Upper lobe of left lung (tissue), 6 donors: ENCODE results near the gene E2F8. TPM values are rescaled to one million over a fixed set of nuclear protein-coding genes. Genes with fewer than 3 reads are reported as not detected.

Experiments used
- ATAC-seq, 2 donors: fragments of 200-7000 bp; cut with Tn5 transposase; one replicate each; pipeline ENCODE4 v1.9.1; 2022; ENCODE audit warnings: mild to moderate bottlenecking in 2 of 2, moderate library complexity in 2 of 2; ENCODE audit not compliant: low FRiP score in 2 of 2
- DNase-seq, 2 donors: peaks; one replicate each; pipeline ENCODE4 v3.0.0-alpha.2; 2019 to 2020
- H3K27ac ChIP-seq, 4 donors: fragments of 200-600 bp; sonication (generic); one replicate each; pipeline ENCODE4 v1.5.1; 2016 to 2019
- H3K27me3 ChIP-seq, 4 donors: fragments of 200-600 bp; sonication (generic); one replicate each; pipeline ENCODE4 v1.5.1; 2017 to 2019
- H3K36me3 ChIP-seq, 4 donors: fragments of 200-600 bp; sonication (generic); one replicate each; pipeline ENCODE4 v1.5.1; 2016 to 2019
- H3K4me1 ChIP-seq, 4 donors: fragments of 200-600 bp; sonication (generic); one replicate each; pipeline ENCODE4 v1.5.1; 2018 to 2019
- H3K4me3 ChIP-seq, 4 donors: fragments of 200-600 bp; sonication (generic); one replicate each; pipeline ENCODE4 v1.5.1; 2017 to 2019; ENCODE audit warnings: mild to moderate bottlenecking in 2 of 4, moderate library complexity in 1 of 4
- H3K9me3 ChIP-seq, 4 donors: fragments of 200-600 bp; sonication (generic); one replicate each; pipeline ENCODE4 v1.5.1; 2018 to 2019
- EP300 ChIP-seq, 4 donors: sonication (generic); formaldehyde crosslinking; IDR thresholded peaks; one replicate each; pipeline ENCODE4 v1.5.1; 2017; ENCODE audit warnings: antibody characterized with exemption in 4 of 4, control low read depth in 2 of 4
- POLR2A ChIP-seq, 4 donors: fragments of 450-650 bp; IDR thresholded peaks; one replicate each; pipeline ENCODE4 v1.5.1; 2016 to 2017; ENCODE audit warnings: antibody characterized with exemption in 4 of 4, mild to moderate bottlenecking in 2 of 4
- POLR2AphosphoS5 ChIP-seq, 2 donors: sonication (generic); formaldehyde crosslinking; IDR thresholded peaks; one replicate each; pipeline ENCODE4 v1.5.1; 2017; ENCODE audit warnings: antibody characterized with exemption in 2 of 2
- WGBS, 2 donors: methylation state at CpG; one replicate each; pipeline ENCODE4 v1.1.5; 2017 to 2018; 5-methylcytosine and 5-hydroxymethylcytosine counted together
- total RNA-seq, 6 donors: library from RNA; depleted of rRNA in 4 of 6; stranded (reverse); fragments of >200 nt in 4 of 6; gene quantifications; one replicate each; pipeline versions ENCODE4 v1.1.0 to v1.2.1, GENCODE V29; 2016 to 2021
- TF ChIP-seq, protein P1 (sequence below), 6 experiments: fragments of 450-650 bp in 4 of 6; fragments of 200-600 bp in 2 of 6; sonication (generic) in 2 of 6; IDR thresholded peaks; one replicate each; pipeline ENCODE4 v1.5.1; 2016 to 2019; ENCODE audit warnings: antibody characterized with exemption in 6 of 6
- donor health status: DM: no; HTN: no; CAD: no; lungs with moderate emphysema.
- donor health status: DM: no; HTN: yes; CAD: no; lungs with severe emphysema.

Gene E2F8
- total RNA-seq, 6 donors from 2014 or later: 0.40 to 1.6 (median 1.1) TPM

DNA sequence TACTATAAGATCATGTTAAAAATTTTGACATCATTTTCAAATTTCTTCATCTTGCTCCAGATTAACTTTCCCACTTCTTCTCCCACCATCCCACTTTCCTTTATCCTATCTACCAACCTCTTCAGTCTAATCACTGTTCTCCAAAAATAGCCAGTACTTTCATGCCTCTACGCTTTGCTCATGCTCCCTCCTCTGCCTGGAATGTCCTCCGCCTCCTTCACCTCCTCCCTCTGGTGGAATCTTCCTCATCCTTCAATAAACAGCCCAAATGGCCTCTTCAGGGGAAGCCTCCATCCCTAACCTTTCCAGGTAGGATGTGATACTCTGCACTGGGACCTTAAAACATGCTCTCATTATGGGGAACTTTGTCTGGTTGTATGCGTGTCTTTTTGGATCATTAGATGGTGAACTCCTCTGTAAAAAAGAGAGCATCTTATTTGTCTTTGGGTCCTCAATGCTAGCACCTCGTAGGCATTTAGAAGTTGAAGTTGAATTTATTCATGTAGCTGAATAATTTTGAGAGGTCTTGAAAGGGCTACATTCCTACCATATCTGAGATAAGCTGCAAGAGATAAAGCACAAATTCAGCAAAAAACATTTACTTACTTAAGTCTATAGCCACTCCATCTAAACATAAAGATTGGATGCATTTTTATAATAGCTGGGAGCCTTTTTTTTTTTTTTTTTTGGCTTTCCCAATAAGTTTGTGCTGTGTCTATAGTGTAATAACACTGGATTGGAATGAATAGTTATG lies 31.0 kb downstream of the E2F8 start:
- Histone ChIP-seq H3K4me3 (no peak overlapping the region), H3K27ac (no peak overlapping the region), H3K4me1 (no peaks in the 10 kb centered on the region), H3K27me3 (no peaks in the 10 kb centered on the region), H3K9me3 (no peaks in the 10 kb centered on the region), H3K36me3 (no peaks in the 10 kb centered on the region)
- DNase-seq (no peak), ATAC-seq (no peak)
- WGBS, 2 donors: 50 to 59% methylated on average over 4 of the region's 4 CpGs
- TF ChIP-seq POLR2AphosphoS5 (IDR thresholded peaks at IDR 0.05) (no peak), POLR2A (IDR thresholded peaks at IDR 0.05) (no peak), EP300 (IDR thresholded peaks at IDR 0.05) (no peak)
- TF ChIP-seq, protein P1, sequence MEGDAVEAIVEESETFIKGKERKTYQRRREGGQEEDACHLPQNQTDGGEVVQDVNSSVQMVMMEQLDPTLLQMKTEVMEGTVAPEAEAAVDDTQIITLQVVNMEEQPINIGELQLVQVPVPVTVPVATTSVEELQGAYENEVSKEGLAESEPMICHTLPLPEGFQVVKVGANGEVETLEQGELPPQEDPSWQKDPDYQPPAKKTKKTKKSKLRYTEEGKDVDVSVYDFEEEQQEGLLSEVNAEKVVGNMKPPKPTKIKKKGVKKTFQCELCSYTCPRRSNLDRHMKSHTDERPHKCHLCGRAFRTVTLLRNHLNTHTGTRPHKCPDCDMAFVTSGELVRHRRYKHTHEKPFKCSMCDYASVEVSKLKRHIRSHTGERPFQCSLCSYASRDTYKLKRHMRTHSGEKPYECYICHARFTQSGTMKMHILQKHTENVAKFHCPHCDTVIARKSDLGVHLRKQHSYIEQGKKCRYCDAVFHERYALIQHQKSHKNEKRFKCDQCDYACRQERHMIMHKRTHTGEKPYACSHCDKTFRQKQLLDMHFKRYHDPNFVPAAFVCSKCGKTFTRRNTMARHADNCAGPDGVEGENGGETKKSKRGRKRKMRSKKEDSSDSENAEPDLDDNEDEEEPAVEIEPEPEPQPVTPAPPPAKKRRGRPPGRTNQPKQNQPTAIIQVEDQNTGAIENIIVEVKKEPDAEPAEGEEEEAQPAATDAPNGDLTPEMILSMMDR (IDR thresholded peaks at IDR 0.05): no peak

DNA sequence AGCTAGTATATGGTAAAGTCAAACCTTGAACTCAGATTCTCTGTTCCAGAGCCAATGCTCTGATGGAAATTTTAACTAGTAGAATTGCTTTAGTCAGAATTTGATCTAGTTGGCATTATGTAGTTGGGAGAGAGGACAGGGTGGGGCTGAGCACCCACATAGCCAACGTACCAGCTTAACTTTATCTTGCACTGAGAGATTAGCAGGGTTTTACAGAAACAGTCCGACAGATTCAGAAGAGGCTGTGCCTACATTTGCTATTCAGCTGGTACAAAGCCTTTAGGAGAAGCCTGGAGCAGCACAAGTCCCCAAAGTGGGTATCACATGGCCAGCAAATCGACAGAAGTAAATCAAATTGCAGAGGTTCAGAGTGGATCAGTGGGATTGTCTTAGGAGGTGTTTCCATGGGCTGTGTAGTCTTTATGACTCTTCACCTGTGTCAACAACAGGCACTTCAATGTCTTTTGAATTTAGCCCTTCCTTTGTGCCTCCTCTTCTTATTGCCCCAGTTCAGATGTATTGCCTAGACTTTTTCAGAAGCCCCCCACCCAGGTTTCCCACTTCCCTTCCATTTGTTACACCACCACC lies 31.7 kb downstream of the E2F8 start:
- H3K9me3 ChIP-seq: no peaks in the 10 kb centered on the region
- DNase-seq (no peak), ATAC-seq (no peak)
- H3K4me3 ChIP-seq: no peak overlapping the region
- no peaks in the 10 kb centered on the region for H3K36me3 ChIP-seq
- no peaks in the 10 kb centered on the region for H3K27me3 ChIP-seq
- no peak for TF ChIP-seq POLR2A (IDR thresholded peaks at IDR 0.05)
- no peak for TF ChIP-seq POLR2AphosphoS5 (IDR thresholded peaks at IDR 0.05)
- TF ChIP-seq, protein P1 (IDR thresholded peaks at IDR 0.05): no peak
- no peak for TF ChIP-seq EP300 (IDR thresholded peaks at IDR 0.05)
- no peaks in the 10 kb centered on the region for H3K4me1 ChIP-seq
- no peak overlapping the region for H3K27ac ChIP-seq
- 61 to 79% methylated on average over 3 of the region's 3 CpGs for WGBS, 2 donors

DNA sequence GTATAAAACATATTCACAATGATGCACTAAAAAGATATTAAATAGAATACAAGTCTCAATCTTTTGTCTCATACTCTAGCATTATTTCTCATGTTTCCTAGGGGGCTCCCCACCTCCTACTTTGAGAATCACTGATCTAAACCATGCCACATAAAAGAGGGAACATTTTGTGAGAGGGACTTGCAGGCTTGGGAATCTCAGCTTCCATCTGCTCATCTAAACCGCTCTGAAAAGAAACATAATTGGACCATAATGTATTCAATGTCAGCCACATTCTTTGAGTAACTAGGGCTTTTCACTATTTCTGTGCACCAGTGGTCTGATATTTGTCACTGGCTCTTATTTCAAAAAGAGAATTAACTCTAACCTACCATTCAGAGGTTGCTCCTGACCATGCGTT lies 32.6 kb downstream of the E2F8 start:
- Histone ChIP-seq H3K36me3 (no peaks in the 10 kb centered on the region), H3K9me3 (no peaks in the 10 kb centered on the region), H3K27me3 (no peaks in the 10 kb centered on the region), H3K4me1 (no peaks in the 10 kb centered on the region), H3K27ac (no peak overlapping the region), H3K4me3 (no peak overlapping the region)
- WGBS, 2 donors: 90 to 95% methylated on average over 2 of the region's 2 CpGs
- DNase-seq (no peak), ATAC-seq (no peak)
- TF ChIP-seq, protein P1 (IDR thresholded peaks at IDR 0.05): no peak
- TF ChIP-seq POLR2A (IDR thresholded peaks at IDR 0.05) (no peak), POLR2AphosphoS5 (IDR thresholded peaks at IDR 0.05) (no peak), EP300 (IDR thresholded peaks at IDR 0.05) (no peak)

DNA sequence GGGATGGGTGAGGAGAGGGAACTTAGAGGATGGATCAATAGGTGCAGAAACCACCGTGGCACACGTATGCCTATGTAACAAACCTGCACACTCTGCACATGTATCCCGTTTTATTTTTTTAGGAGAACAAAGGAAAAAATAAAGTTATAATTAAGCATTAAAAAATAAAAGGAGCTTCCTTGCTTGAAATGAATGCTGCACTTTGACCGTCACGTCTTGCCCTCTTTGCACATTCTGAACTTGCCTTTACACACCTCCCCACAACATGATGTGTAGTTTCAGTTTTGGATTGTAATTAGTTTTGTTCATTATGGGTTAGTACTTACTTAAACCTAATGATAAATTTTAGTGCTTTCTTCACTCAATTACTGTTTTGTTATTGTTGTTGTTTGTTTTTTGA lies 35.9 kb downstream of the E2F8 start:
- H3K27me3 ChIP-seq: no peaks in the 10 kb centered on the region
- DNase-seq (no peak), ATAC-seq (no peak)
- H3K27ac ChIP-seq: no peak overlapping the region
- no peaks in the 10 kb centered on the region for H3K9me3 ChIP-seq
- no peak for TF ChIP-seq POLR2AphosphoS5 (IDR thresholded peaks at IDR 0.05)
- TF ChIP-seq EP300 (IDR thresholded peaks at IDR 0.05): no peak
- TF ChIP-seq POLR2A (IDR thresholded peaks at IDR 0.05): no peak
- TF ChIP-seq, protein P1 (IDR thresholded peaks at IDR 0.05): no peak
- H3K4me1 ChIP-seq: peaks cover 0 to 7% (median 0%) of the 10 kb centered on the region in 4 donors
- H3K4me3 ChIP-seq: no peak overlapping the region
- 87 to 95% methylated on average over 5 of the region's 5 CpGs for WGBS, 2 donors
- no peaks in the 10 kb centered on the region for H3K36me3 ChIP-seq
